Measurements from ENCODE around the gene C21orf58.

The C21orf58 gene

DNA sequence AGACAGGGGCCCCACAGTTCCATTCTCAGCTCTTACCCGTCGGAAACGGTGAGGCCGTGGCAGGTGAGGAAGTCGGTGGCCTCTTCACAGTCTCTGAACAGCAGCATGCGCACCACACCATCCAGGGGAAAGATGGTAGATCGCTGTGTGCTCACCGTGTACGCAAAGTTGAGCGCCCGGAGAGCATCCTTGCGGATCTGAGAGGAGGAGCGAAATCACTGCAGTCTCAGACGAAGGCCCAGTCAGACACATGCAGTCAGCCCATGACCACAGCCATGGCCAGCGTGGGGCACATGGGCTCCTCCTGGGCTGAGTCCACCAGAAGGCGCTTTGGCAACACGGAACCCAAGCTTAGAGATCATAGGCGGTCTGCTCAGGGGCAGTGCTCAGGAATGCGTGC is 56.7 kb downstream of the C21orf58 start:
- DNase-seq (ENCODE audit: low read depth) = no peak
- no peak overlapping the region for H3K4me3 ChIP-seq (ENCODE audit: low read depth, low read length)
- in situ Hi-C loops (cut with HindIII; ENCODE audit: low sequenced_read_pairs) = no loop called here
- TF ChIP-seq, protein P1, sequence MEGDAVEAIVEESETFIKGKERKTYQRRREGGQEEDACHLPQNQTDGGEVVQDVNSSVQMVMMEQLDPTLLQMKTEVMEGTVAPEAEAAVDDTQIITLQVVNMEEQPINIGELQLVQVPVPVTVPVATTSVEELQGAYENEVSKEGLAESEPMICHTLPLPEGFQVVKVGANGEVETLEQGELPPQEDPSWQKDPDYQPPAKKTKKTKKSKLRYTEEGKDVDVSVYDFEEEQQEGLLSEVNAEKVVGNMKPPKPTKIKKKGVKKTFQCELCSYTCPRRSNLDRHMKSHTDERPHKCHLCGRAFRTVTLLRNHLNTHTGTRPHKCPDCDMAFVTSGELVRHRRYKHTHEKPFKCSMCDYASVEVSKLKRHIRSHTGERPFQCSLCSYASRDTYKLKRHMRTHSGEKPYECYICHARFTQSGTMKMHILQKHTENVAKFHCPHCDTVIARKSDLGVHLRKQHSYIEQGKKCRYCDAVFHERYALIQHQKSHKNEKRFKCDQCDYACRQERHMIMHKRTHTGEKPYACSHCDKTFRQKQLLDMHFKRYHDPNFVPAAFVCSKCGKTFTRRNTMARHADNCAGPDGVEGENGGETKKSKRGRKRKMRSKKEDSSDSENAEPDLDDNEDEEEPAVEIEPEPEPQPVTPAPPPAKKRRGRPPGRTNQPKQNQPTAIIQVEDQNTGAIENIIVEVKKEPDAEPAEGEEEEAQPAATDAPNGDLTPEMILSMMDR (IDR thresholded peaks at IDR 0.05; ENCODE audit: low read depth, low read length, missing control alignments) = no peak

DNA sequence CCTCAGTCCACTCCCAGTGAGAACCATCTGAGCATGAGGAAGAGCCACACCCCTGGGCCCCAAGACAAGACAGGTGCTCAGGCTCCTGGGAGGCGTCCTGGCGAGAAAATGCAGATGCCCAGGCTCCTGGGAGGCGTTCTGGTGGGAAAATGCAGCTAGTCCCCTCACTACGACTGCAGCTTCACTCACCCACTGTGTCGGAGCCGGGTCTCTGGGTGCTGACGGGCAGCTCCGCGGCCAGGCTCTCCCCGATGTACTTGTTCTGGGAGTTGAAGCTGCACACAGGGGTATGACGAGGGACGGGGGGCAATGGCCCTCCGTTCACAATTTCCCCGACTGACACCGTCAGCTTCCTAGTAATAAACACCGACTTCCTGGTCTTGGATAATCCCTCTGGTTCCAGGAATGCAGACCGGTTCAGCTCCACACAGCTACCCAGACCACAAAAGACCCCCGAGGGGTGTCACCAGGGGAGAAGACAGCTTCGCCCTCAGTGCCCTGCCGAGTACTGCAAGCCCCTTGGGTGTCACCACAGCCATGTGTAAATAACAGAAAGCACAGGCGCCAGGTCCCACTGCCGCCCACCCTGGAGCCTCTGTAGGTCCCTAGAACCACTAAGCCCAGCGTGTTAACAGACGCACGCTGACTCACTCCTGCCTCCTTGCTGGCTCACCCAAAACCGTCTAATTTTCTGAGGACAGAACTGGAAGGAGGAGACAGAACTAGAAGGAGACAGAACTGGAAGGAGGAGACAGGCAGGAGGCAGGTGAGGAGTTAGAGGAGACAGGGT is 57.7 kb downstream of the C21orf58 start:
- in situ Hi-C loops (cut with HindIII; ENCODE audit: low sequenced_read_pairs) = no loop called here
- DNase-seq (ENCODE audit: low read depth) = no peak
- H3K4me3 ChIP-seq (ENCODE audit: low read depth, low read length) = no peak overlapping the region
- TF ChIP-seq, protein P1 (IDR thresholded peaks at IDR 0.05; ENCODE audit: low read depth, low read length, missing control alignments) = no peak

DNA sequence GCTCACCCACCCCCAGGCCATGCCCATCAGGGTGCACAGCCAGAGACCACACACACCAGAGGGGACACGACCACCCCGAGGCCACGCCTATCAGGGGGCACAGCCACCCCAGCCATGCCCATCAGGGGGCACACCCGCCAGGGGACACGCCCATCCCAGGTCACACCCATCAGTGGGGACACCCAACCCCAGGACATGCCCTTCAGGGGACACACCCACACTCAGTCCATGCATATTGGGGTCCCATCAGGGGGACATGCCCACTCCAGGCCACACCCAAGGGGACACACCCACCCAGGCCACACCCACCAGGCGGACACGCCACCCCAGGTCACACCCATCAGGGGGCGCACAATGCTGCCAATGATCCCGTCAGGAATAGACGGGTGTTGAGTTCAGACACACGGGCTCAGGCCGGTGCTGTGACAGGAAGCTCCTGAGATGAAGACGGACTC is 59.0 kb downstream of the C21orf58 start:
- no peak for DNase-seq (ENCODE audit: low read depth)
- TF ChIP-seq, protein P1 (IDR thresholded peaks at IDR 0.05; ENCODE audit: low read depth, low read length, missing control alignments) = no peak
- H3K4me3 ChIP-seq (ENCODE audit: low read depth, low read length) = no peak overlapping the region
- in situ Hi-C loops (cut with HindIII; ENCODE audit: low sequenced_read_pairs) = no loop called here

DNA sequence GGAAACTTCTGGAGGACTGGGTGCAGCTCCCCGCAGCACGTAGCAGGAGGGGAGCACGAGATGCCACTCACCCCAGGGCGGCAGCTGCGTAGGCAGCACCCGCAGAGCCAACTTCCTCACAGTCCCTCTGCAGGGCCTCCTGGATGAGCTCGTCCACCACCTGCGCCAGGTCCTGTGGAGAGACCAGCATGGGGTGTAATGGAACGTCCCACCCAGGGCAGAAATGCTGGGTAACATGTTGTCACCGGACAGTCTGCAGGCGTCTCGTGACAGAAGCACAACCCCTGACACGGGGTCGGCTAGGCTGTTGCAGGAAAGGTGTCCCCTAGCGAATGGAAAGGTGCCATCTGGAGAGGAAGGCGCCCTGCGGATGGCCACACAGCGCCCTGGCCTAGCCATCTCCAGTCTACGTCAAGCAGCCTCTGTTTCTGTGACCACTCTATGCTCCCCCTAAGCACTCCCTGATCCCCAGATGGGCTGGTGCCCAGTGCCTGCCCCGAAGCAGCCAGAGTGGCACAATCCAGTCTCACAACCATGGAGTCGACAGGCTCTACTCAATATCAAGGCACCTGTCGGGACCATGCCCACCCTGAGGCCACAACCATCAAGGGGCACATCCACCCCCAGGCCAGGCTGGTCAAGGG is 59.5 kb downstream of the C21orf58 start:
- TF ChIP-seq, protein P1 (IDR thresholded peaks at IDR 0.05; ENCODE audit: low read depth, low read length, missing control alignments) = no peak
- no peak overlapping the region for H3K4me3 ChIP-seq (ENCODE audit: low read depth, low read length)
- no peak for DNase-seq (ENCODE audit: low read depth)
- in situ Hi-C loops (cut with HindIII; ENCODE audit: low sequenced_read_pairs) = no loop called here

DNA sequence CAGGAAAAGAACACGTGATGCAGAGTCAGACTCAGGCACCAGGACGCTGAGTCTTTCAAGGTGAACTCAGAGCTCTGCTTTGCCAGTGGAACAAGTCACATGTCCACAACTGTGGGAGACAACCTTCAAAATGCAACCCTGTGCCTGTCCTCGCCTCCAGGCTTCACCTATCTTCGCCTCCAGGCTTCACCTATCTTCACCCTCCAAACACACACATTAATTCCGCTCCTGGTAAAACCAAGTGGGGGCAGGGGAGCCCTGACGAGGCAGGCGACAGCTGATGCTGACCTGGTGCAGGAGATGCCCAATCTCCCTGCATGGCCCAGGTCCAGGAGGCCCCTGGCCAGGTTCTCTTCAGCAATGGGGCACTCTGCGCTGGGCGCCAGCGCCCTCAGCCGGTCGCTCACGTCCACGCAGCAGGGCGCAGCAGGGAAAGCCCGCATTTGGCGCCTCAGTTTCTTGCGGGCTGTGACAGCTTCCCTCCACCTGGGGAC is 67.1 kb downstream of the C21orf58 start:
- H3K4me3 ChIP-seq (ENCODE audit: low read depth, low read length) = no peak overlapping the region
- DNase-seq (ENCODE audit: low read depth) = no peak
- TF ChIP-seq, protein P1 (IDR thresholded peaks at IDR 0.05; ENCODE audit: low read depth, low read length, missing control alignments) = no peak
- in situ Hi-C loops (cut with HindIII; ENCODE audit: low sequenced_read_pairs) = no loop called here

DNA sequence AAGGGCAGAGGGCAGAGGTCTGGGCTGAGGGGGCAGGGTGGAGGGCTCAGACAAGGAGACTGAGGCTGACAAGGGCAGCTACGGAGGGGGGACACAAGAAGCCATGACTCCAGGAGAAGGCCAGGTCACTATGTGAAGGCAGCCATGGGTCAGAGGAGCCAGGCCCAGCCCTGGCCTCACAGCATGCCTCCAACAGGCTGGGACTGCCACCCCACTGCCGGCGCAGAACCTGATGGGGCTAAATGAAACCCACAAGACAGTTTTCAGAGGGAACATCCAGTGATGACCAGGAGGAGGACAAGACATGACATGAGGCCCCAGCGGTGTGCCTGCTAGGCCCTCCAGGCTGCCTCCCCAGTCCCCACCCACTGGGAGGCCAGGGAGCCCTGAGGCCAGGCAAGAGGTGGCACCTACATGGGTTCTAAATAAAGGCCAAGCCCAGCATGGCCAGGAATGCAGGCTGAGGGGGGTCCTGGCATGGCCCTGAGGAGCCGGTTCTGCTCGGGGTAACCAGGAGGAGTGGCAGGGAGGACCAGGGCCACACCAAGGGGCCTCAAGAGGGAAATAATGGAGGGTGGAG is 67.8 kb downstream of the C21orf58 start:
- DNase-seq (ENCODE audit: low read depth) = no peak
- no peak overlapping the region for H3K4me3 ChIP-seq (ENCODE audit: low read depth, low read length)
- TF ChIP-seq, protein P1 (IDR thresholded peaks at IDR 0.05; ENCODE audit: low read depth, low read length, missing control alignments) = no peak
- in situ Hi-C loops (cut with HindIII; ENCODE audit: low sequenced_read_pairs) = no loop called here

All from astrocyte of the cerebellum (primary cell).